HG02870 (cell line): ENCODE measurements around the gene CGB1.
"Not testable (repeated sequence)": the region's sequence is repeated elsewhere in the genome, so short reads cannot be mapped to it uniquely, and the experiment has no call there.

Experiments used
- ATAC-seq: cut with Tn5 transposase; IDR thresholded peaks from one replicate; pipeline ENCODE4 v1.9.1; 2021; ENCODE audit warnings: mild to moderate bottlenecking, moderate library complexity; ENCODE audit not compliant: unreplicated experiment

Gene CGB1

GRCh38 chr19:49024233-49024632 is 12.5 kb downstream of the CGB1 start, which contains the start of gene CGB3:
TSS of gene CGB3 (minus strand) at chr19:49024333. CDS start at chr19:49023971, 362 bp downstream.
- ATAC-seq = not testable (repeated sequence)

- ATAC-seq = no peak
Observed at GRCh38 chr19:49022116-49022515, 14.6 kb downstream of the CGB1 start.

DNA sequence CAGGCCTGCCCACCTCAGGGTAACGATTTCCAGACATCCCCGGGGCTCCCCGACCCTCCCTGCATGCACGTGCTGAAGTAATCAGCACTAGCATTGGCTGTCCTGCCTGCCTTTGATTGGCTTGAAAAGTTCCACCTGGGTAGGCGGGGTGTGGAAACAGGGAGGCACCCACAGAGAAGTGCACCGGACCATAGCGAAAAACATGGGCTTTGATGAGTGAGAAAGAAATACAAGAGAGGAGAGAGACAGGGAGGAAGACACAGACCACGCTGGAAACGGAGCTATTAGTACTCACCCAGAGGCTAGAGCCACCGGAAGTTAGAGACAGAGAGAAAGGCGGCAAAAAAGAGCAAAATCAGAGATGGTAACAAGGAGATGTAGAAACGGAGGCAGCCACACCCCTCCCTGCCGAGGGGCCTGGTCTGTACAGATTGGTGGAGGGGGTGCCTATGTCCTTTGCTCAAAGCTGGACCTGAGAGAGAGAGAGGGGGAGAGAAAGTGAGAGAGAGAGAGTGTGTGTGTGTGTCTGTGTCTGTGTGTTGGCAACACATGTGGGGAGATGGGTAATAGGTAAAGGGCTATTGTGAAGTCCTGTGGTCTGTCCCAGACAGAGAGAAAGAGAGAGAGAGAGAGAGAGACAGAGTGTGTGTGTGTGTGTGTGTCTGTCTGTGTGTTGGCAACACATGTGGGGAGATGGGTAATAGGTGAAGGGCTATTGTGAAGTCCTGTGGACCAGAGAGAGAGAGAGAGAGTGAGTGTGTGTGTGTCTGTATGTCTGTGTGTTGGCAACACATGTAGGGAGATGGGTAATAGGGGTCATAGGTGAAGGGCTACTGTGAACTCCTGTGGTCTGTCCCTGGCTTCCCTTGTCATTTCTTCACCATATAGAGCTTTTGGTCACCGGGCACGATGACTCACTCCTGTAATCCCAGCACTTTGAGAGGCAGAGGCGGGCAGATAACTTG is 15.5 kb downstream of the CGB1 start:
- ATAC-seq = no peak

DNA sequence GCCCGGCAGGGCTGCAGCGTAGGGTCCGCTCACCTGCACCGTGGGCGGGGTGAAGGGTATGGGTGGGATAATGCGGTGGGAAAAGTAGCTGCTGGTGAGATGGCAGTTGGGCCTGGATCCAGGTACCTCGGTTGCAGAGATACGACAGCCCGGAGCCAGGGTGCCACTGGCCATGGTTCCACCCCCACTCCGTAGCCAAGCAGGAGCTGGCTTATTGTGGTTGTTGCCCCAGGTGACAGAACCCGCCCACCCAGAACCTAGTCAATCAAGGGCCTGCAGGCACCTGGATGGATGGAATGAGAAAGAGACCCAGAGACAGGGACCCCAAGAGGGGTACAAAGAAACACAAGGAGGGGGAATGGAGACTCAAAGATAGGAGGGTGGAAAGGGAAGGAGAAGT is 16.4 kb downstream of the CGB1 start:
- ATAC-seq = no peak

GRCh38 chr19:49019242-49019932 is 17.3 kb downstream of the CGB1 start:
- ATAC-seq = no peak

DNA sequence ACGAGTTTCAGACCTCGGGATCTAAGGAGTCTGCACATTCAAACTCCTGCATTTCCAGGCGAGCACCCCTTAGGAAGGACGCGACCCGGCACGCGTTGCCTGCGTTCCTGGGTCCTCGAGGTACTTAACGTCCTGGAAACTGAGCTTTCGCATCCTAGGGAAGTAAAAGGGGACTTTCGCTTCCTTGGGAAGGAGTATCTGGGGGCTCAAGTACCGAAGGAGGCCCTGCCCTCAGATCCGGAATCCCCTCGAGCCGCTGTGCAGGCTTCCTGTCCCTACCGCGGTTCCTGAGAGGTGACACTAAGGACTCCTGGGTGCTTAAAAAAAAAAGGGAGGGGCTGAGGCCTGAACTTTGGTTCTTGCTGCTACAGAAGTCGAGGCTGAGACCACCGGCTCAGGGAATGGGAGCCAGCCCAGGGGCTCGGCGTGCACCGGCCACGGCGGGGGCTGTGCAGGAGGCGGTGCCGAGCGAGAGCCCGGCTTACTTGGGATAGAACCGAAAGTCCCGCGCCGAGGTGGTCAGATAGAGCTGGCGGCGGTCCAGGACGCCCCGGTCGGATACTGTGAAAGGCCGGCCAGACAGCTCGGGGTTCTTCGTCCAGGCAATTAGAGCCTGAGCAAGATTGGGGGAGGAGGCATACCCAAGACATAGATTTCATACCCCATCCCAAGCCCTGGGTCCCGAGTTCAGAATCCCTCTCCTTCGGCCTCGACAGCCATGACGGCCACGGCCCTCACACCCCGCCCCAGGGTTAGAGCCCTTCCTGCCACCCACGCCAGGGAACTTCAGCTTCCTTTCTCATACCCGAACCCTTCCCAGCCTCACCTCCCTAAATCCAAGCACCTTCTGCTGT is 18.1 kb downstream of the CGB1 start:
- not testable (repeated sequence) for ATAC-seq

- ATAC-seq = no peak
Observed at GRCh38 chr19:49017666-49018351, 18.9 kb downstream of the CGB1 start.

GRCh38 chr19:49017041-49017665 is 19.5 kb downstream of the CGB1 start, which contains the start of gene LHB:
TSS of gene LHB (minus strand) at chr19:49017091. CDS start at chr19:49017081, 10 bp downstream.
- no peak for ATAC-seq

GRCh38 chr19:49016067-49016839 is 20.4 kb downstream of the CGB1 start:
- ATAC-seq = no peak

DNA sequence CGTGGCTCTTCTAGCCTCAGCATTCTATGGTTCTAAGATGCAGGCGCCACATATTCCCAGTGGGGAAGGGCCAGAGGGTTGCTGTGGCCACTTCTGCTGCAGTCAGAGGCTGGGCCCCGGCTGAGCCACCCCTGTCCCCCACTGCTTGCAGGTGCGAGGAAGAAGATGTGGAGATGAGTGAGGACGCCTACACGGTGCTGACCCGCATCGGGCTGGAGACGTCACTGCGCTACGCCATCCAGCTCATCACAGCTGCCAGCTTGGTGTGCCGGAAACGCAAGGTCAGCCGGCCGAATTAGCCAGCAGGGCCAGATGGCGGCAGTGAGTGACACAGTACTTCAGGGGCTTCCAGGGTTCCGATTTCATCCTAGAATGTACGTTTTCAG is 21.8 kb downstream of the CGB1 start:
- ATAC-seq = no peak

- ATAC-seq = no peak
Observed at GRCh38 chr19:49014123-49014869, 22.4 kb downstream of the CGB1 start.

DNA sequence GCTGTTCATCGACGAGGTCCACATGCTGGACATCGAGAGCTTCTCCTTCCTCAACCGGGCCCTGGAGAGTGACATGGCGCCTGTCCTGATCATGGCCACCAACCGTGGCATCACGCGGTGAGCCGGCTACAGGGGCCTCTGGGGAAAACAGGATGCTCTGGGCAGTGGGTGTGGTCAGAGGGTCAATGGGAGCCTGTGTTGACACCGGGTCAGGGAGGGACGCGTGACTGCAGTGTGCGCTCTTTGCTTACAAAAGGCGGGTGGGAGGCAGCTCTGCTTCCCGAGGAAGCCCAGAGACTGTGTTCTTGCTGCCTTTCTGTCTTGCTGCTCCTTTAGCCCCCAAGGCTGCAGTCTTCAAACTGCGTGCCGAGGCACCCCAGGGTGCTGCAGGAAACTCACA is 25.5 kb downstream of the CGB1 start:
- no peak for ATAC-seq

GRCh38 chr19:49010453-49010852 is 26.2 kb downstream of the CGB1 start:
- ATAC-seq = no peak

GRCh38 chr19:49009828-49010227 is 26.9 kb downstream of the CGB1 start:
- ATAC-seq = no peak

DNA sequence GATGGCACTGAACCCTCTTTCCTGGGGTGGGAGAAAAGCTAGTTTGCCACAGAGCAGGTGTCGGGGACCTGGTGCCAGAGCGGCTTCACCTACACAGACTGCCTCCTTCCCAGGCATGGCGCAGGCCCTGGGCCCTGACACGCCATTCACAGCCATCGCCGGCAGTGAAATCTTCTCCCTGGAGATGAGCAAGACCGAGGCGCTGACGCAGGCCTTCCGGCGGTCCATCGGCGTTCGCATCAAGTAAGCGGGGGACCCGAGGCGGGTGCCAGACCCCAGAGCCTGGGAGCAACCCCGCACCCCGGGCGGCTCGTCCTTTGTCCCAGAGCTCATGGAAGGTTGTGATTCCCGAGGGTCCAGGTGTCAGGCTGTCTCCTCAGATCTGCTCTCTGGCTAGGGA is 29.8 kb downstream of the CGB1 start:
- ATAC-seq = no peak

GRCh38 chr19:49004964-49005614 is 31.6 kb downstream of the CGB1 start:
- no peak for ATAC-seq

DNA sequence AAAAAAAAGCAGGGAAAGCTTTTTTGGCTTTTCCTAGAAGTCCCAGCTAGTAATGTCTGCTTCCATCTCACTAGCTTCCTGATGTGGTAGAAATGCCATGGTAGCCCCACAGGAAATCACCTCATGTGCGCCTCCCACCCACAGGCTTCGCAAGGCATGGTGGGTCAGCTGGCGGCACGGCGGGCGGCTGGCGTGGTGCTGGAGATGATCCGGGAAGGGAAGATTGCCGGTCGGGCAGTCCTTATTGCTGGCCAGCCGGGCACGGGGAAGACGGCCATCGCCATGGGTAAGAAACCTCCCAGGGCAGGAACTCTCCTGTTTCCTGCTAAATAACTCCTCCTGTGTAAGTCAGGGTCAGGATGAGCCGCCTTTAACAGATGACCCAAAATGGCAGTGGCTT is 32.6 kb downstream of the CGB1 start:
- ATAC-seq = no peak
